AG10803 (cell line): ENCODE results near the gene ESRRG.

Experiments used
- DNase-seq: peaks from one replicate; pipeline ENCODE4 v3.0.0; 2010; ENCODE audit warnings: low read depth
- H3K4me3 ChIP-seq: 2 replicates; pipeline ENCODE4 v1.5.1; 2011; ENCODE audit warnings: mild to moderate bottlenecking, low read length, control low read depth
- CTCF ChIP-seq: conservative IDR thresholded peaks from 2 replicates; pipeline ENCODE4 v1.5.1; 2011; ENCODE audit warnings: mild to moderate bottlenecking, low read length, control low read depth, inconsistent platforms

ESRRG gene

GRCh38 chr1:216466162-216466801 lies 256.9 kb downstream of the ESRRG start:
- no peak for TF ChIP-seq CTCF
- DNase-seq = no peak
- no peak overlapping the region for H3K4me3 ChIP-seq

GRCh38 chr1:216464489-216464888 lies 258.7 kb downstream of the ESRRG start:
- peak; percentile 75 for DNase-seq
- no peak overlapping the region for H3K4me3 ChIP-seq
- TF ChIP-seq CTCF = no peak

- no peak overlapping the region for H3K4me3 ChIP-seq
- no peak for TF ChIP-seq CTCF
- DNase-seq = peak; percentile 5
Measured at GRCh38 chr1:216462066-216462775, 261.0 kb downstream of the ESRRG start.

- no peak for DNase-seq
- no peak overlapping the region for H3K4me3 ChIP-seq
- no peak for TF ChIP-seq CTCF
Measured at GRCh38 chr1:216461466-216461865, 261.8 kb downstream of the ESRRG start.

- TF ChIP-seq CTCF = no peak
- DNase-seq = no peak
- H3K4me3 ChIP-seq = no peak overlapping the region
Measured at GRCh38 chr1:216459651-216460207, 263.5 kb downstream of the ESRRG start.

GRCh38 chr1:216458812-216459211 lies 264.4 kb downstream of the ESRRG start:
- H3K4me3 ChIP-seq = no peak overlapping the region
- DNase-seq = no peak
- no peak for TF ChIP-seq CTCF

GRCh38 chr1:216457356-216457755 lies 265.9 kb downstream of the ESRRG start:
- TF ChIP-seq CTCF = no peak
- H3K4me3 ChIP-seq = no peak overlapping the region
- no peak for DNase-seq
